A549 treated with Hydrocortisone at 1 μM for 4 hours (cell line): Measurements from ENCODE around the gene BTF3. TPM values are rescaled to one million over a fixed set of nuclear protein-coding genes. Genes with fewer than 3 reads are reported as not detected.

ENCODE experiments used
- total RNA-seq: library from RNA; stranded (reverse); fragments of 200-300 nt; extraction: Qiagen RNA extraction; gene quantifications from 5 replicates; pipeline ENCODE4 v1.2.3, GENCODE V29; 2022

Gene BTF3
- total RNA-seq, result 1,044 to 1,119 TPM (median 1,102 TPM) in 5 replicates

DNA sequence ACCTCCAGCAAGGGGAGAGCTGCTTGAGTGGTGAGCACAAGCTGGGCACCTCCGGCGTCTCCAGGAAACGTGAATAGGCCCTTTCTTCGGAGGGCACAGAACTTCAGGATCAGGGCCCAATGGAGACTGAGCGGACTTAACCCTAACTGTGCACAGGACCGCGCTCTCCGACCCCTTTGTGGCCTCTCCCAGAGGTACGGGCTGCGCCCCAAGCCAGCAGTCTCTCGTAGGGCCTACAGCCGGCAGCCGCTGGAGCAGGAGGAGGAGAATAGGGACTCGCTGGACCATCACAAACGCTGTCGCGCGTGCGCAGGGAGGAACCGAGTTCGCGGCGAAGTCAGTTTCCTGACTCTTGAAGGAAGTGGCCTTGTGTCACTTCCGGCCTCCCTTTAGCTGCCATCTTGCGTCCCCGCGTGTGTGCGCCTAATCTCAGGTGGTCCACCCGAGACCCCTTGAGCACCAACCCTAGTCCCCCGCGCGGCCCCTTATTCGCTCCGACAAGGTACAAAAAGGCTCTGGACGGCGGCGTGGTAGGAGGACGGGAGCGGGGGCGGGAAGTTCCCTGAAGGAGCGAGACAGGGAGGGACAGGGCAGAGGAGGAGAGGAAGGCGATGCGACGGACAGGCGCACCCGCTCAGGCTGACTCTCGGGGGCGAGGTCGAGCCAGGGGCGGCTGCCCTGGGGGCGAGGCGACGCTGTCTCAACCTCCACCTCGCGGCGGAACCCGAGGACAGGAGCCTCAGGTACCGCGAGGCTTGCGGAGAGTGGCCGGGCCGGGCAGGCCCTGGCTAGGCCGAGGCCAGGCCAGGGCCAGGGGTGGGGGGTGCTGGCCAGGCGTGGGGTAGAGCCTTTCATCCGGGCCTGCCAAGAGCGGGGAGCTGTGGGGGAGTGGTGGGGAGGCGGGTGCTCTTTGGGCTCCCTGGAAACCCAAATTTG is at the start of gene BTF3:
Gene BTF3 (plus strand): TSS at position 386 of the 936 bp plus-strand sequence. CDS start 226 bp downstream, at position 612.

DNA sequence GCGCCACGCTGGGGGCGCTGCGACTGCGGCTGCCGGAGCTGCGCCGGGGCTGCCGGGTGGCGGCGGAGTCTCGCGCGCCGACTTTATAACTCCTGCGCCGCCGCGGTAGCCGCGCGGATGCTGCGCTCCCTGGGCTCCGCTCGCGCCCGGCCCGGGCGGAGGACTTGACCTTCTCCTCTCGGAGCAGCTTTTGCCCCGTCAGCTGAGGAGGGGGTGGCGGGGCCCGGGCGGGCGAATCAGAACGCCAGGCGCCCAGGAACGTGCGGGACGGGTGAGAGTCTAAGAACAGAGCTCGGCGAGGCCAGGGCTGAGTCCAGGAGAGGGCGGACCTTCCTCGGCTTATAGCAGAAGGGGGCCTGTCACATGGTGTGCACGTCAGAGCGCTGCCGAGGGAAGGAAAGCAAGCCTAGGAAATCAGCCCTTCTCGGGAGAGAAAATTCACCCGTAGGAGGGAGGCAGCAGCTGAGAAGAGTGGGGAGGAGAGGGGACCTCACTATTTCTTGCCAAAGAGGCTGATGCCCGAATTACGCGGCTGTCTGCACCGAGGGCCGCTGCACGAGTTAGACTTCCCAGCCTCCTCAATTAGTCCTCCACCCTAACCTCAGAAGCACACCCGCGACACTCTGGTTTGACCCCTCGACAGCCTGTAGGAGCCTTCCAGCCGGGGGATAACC is 49.6 kb upstream of the BTF3 start, which contains the start of gene FOXD1:
Gene FOXD1 (minus strand): TSS at position 315 of the 674 bp plus-strand sequence. CDS start 415 bp downstream, outside the sequence.

Other genes with a start within 250 kb of the BTF3 start
- gene FOXD1, start 49.7 kb upstream of the BTF3 start, total RNA-seq, result 12.8 to 18.0 TPM (median 17.0 TPM) in 5 replicates
- gene ANKRA2, start 67.2 kb downstream of the BTF3 start, total RNA-seq, result 9.2 to 13.1 TPM (median 11.7 TPM) in 5 replicates
- gene UTP15, start 67.3 kb downstream of the BTF3 start, total RNA-seq, result 18.5 to 24.0 TPM (median 19.8 TPM) in 5 replicates
- gene ARHGEF28, start 127.8 kb downstream of the BTF3 start, total RNA-seq, result 10.6 to 13.3 TPM (median 10.9 TPM) in 5 replicates